HFF-Myc (cell line): ENCODE results near the gene MTA1.

Experiments
- DNase-seq: peaks from one replicate; pipeline ENCODE4 v3.0.0-alpha.2; 2011; ENCODE audit warnings: low read depth; ENCODE audit errors: extremely low read depth
- H3K4me3 ChIP-seq: replicated peaks from 2 replicates; pipeline ENCODE4 v1.5.1; 2011; ENCODE audit warnings: low read depth, mild to moderate bottlenecking, control low read depth, low read length
- CTCF ChIP-seq: IDR thresholded peaks from 2 replicates; pipeline ENCODE4 v1.5.1; 2012; ENCODE audit warnings: mild to moderate bottlenecking, low read depth, low read length, control low read depth; ENCODE audit errors: missing control alignments

Gene MTA1

DNA sequence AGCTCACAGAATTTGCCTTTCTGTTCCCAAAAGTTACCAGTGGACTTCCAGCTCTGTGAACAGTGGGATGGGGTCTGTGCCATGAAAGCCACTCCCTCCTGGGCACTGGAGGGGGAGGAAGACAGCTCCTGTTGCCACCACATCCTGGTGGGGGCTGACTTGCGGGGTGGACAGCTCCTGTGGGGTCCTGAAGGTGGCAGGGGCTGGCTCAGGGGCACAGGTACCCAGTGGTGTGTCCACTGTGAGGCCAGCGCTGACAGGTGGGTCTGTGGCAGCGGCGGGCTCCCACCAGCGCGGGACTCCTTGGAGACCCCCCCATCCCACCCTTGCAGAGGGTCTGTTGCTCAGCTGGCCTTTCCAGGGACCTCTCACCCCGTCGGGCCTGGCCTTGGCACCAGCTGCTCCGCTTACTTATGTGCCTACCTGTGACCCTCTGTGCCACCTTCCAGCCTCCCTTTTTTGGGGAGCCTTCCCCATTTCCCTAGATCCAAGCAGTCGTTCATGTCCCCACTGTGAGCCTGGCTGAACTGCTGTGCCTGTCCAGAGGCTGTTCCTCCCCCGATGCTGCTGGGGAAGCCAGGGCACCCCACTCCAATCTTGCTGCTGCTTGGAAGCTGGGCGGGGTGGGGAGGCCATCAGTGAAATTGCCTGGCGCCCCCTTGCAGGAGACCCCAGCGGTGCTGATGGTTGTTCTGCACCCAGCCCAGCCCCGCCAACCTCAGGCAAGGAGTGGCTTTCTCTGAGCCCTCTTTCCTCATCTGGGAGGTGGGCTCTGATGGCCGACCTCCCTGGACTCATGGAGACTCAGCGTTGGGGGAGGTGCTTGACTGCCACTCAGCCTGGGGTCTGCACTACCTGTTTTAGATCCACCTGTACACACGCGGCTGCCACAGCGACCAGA is 73.6 kb downstream of the MTA1 start:
- H3K4me3 ChIP-seq, result no peak overlapping the region
- TF ChIP-seq CTCF, result no peak
- DNase-seq, result no peak

- H3K4me3 ChIP-seq, result no peak overlapping the region
- TF ChIP-seq CTCF, result no peak
- DNase-seq, result no peak
Observed at GRCh38 chr14:105493921-105494605, 74.4 kb downstream of the MTA1 start.

DNA sequence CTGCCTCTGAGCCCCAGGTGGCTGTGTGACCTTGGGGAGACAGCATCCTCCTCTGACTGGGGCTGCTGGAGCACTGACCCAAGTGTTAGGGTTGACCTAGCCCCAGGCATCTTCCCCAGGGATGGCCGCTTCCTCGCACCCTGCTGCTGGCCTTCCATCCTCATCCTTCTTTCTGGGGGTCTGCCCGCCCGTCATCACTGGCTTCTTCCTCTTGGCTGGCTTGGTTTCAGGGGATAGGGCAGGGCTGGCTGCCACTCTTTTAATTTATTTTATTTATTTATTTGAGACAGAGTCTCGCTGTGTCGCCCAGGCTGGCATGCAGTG is 74.9 kb downstream of the MTA1 start:
- no peak overlapping the region for H3K4me3 ChIP-seq
- no peak for DNase-seq
- no peak for TF ChIP-seq CTCF

DNA sequence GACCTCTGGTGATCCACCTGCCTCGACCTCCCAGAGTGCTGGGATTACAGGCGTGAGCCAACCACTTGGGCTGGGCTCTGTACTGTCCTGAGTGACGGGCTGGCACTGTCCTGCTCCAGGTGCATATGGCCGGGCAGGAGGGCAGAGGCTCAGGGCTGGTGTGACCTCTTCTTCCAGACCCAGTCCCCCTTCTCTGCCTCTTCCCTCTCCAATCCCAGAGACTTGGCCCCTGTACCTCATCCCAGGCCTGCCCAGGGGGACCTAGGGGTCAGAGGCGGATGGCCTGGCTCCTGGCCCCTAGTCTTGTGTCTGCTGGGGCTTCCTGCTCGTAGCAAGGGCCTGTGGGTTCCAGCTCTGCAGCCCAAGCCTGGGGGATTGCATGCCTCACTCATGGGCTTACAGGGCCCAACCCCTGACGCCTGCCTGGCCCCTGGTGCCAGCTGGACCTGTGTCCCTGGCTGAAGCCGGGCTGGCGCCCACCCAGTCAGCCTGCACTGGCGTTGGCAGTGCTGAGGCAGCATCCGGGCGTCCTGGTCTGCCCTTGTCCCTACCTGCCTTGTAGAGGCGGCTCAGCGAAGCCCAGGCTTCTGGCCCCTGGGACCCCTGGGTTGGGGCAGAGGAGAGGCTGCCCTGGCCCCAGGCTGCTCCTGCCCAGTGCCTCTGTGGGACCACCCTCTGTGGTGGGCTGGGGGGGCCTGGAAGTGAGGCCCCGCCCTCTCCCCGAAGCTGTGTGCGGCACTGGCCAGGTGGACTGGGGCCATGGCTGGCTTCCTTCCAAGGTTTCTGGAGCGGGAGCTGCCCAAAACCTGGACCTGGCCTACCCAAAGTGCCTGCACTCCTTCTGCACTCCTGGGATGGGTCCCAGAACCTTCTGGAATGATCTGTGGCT is 75.7 kb downstream of the MTA1 start:
- H3K4me3 ChIP-seq, result no peak overlapping the region
- no peak for DNase-seq
- TF ChIP-seq CTCF, result no peak

- no peak overlapping the region for H3K4me3 ChIP-seq
- TF ChIP-seq CTCF, result no peak
- DNase-seq, result no peak
Observed at GRCh38 chr14:105495990-105496830, 76.6 kb downstream of the MTA1 start.
